Mucosa of rectum (tissue), 2 donors: ENCODE measurements around the gene HPSE2.

Experiments used
- H3K27ac ChIP-seq, 2 donors: one replicate each; pipeline ENCODE4 v1.7.0; 2013; ENCODE audit warnings: inconsistent platforms in 2 of 2, low read depth in 2 of 2, low read length in 2 of 2
- H3K27me3 ChIP-seq, 2 donors: one replicate each; pipeline ENCODE4 v1.7.0; 2013; ENCODE audit warnings: low read length in 2 of 2; ENCODE audit not compliant: control insufficient read depth in 2 of 2, insufficient read depth in 2 of 2
- H3K36me3 ChIP-seq, 2 donors: one replicate each; pipeline ENCODE4 v1.7.0; 2013; ENCODE audit warnings: low read length in 2 of 2; ENCODE audit not compliant: control insufficient read depth in 2 of 2, insufficient read depth in 2 of 2
- H3K4me1 ChIP-seq, 2 donors: one replicate each; pipeline ENCODE4 v1.7.0; 2013; ENCODE audit warnings: low read length in 2 of 2, mild to moderate bottlenecking in 1 of 2; ENCODE audit not compliant: control insufficient read depth in 2 of 2, insufficient read depth in 2 of 2
- H3K4me3 ChIP-seq, 2 donors: one replicate each; pipeline ENCODE4 v1.7.0; 2013; ENCODE audit warnings: low read length in 2 of 2
- H3K9ac ChIP-seq, 2 donors: one replicate each; pipeline ENCODE4 v1.7.0; 2013; ENCODE audit warnings: low read length in 2 of 2, low read depth in 1 of 2, mild to moderate bottlenecking in 1 of 2
- H3K9me3 ChIP-seq, 2 donors: one replicate each; pipeline ENCODE4 v1.7.0; 2013; ENCODE audit warnings: low read length in 2 of 2; ENCODE audit not compliant: control insufficient read depth in 2 of 2
- donor health status: healthy.
- donor health status: Normal muscosa, but diverticular disease.

HPSE2 gene

GRCh38 chr10:98445200-98445812 is 790.3 kb downstream of the HPSE2 start:
- Histone ChIP-seq H3K27me3 (no peaks in the 10 kb centered on the region), H3K9ac (peak overlapping the region in 1 of 2 donors; percentile 52), H3K9me3 (no peaks in the 10 kb centered on the region), H3K36me3 (peaks cover 27 to 30% of the 10 kb centered on the region in 2 donors), H3K27ac (no peak overlapping the region), H3K4me3 (peak overlapping the region; percentile 79 to 90), H3K4me1 (peaks cover 2 to 14% of the 10 kb centered on the region in 2 donors)

- Histone ChIP-seq H3K4me3 (no peak overlapping the region), H3K9ac (no peak overlapping the region), H3K9me3 (no peaks in the 10 kb centered on the region), H3K27ac (no peak overlapping the region), H3K4me1 (peaks cover 2 to 14% of the 10 kb centered on the region in 2 donors), H3K36me3 (peaks cover 32% of the 10 kb centered on the region in 2 donors), H3K27me3 (no peaks in the 10 kb centered on the region)
These were observed 791.2 kb downstream of the HPSE2 start for GRCh38 chr10:98444314-98445006.

DNA sequence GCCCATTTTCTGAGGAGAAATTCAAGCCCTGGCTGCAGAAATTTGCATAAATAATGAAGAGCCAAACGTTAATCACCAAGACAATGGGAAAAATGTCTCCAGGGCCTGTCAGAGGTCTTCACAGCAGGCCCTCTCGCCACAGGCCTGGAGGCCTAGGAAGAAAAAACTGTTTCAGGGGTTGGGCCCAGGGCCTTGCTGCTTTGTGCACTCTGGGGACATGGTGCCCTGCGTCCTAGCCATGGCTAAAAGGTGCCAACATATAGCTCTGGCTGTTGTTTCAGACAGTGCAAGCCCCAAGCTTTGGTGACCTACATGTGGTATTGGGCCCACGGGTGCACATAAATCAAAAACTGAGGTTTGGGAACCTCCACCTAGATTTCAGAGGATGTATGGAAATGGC is 796.9 kb downstream of the HPSE2 start:
- H3K27me3 ChIP-seq: no peaks in the 10 kb centered on the region
- H3K4me1 ChIP-seq: no peaks in the 10 kb centered on the region
- H3K9me3 ChIP-seq: no peaks in the 10 kb centered on the region
- no peak overlapping the region for H3K9ac ChIP-seq
- H3K36me3 ChIP-seq: peaks cover 39 to 54% of the 10 kb centered on the region in 2 donors
- H3K27ac ChIP-seq: no peak overlapping the region
- H3K4me3 ChIP-seq: no peak overlapping the region

- Histone ChIP-seq H3K27me3 (no peaks in the 10 kb centered on the region), H3K27ac (no peak overlapping the region), H3K9me3 (no peaks in the 10 kb centered on the region), H3K4me3 (no peak overlapping the region), H3K36me3 (peaks cover 34 to 54% of the 10 kb centered on the region in 2 donors), H3K4me1 (no peaks in the 10 kb centered on the region), H3K9ac (no peak overlapping the region)
These were observed 798.9 kb downstream of the HPSE2 start for GRCh38 chr10:98436704-98437103.

GRCh38 chr10:98435178-98435577 is 800.5 kb downstream of the HPSE2 start:
- peaks cover 43 to 66% of the 10 kb centered on the region in 2 donors for H3K36me3 ChIP-seq

GRCh38 chr10:98433881-98434732 is 801.5 kb downstream of the HPSE2 start:
- peaks cover 52 to 67% of the 10 kb centered on the region in 2 donors for H3K36me3 ChIP-seq
- no peaks in the 10 kb centered on the region for H3K27me3 ChIP-seq

More at GRCh38 chr10:98435178-98435577, 800.5 kb downstream of the HPSE2 start:
- no peak overlapping the region for H3K27ac ChIP-seq
- H3K4me3 ChIP-seq: no peak overlapping the region
- no peak overlapping the region for H3K9ac ChIP-seq
- H3K9me3 ChIP-seq: no peaks in the 10 kb centered on the region
- no peaks in the 10 kb centered on the region for H3K27me3 ChIP-seq
- H3K4me1 ChIP-seq: no peaks in the 10 kb centered on the region

DNA sequence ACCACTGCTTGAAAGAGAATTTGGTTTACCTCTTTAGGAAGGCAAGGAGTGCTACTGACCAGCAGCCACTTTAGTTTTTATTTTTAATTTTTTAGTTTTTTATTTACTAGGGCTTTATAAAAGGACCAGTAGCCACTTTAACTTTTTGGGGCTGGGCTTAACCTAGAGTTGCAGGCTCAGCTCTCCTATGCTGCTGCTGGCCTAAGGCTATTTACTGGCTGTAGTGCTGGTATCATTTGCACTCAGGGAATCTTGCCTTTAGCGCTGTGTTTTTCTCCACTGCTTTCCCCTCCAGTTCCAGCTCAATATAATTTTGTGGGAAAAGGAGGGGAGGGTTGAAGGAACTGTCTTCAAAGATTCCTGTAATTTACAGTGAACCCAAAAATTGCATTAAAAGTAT is 802.3 kb downstream of the HPSE2 start:
- Histone ChIP-seq H3K9me3 (no peaks in the 10 kb centered on the region), H3K4me3 (no peak overlapping the region), H3K36me3 (peaks cover 52 to 66% of the 10 kb centered on the region in 2 donors), H3K27ac (no peak overlapping the region), H3K4me1 (no peaks in the 10 kb centered on the region), H3K9ac (no peak overlapping the region), H3K27me3 (no peaks in the 10 kb centered on the region)

More at GRCh38 chr10:98433881-98434732, 801.5 kb downstream of the HPSE2 start:
- Histone ChIP-seq H3K27ac (no peak overlapping the region), H3K4me3 (no peak overlapping the region), H3K9ac (no peak overlapping the region), H3K9me3 (no peaks in the 10 kb centered on the region), H3K4me1 (no peaks in the 10 kb centered on the region)

DNA sequence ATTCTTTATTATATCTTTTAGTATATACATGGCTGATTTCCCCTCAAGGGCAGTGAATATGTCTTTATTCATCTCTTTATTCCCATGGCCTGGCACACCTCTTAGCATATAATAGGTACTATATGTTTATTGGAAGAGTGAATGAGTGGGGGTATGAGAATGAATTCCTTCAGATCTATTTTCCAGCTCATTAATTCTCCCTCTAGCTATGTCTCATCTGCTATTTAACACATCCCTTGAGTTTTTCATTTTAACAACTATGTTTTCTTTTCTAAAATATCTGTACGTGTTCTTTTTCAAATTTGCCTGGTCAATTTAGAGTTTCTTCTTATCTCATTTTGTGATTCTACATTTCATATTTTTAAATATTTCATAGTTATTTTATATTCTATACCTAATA is 803.3 kb downstream of the HPSE2 start:
- Histone ChIP-seq H3K4me3 (no peak overlapping the region), H3K27me3 (no peaks in the 10 kb centered on the region), H3K9ac (no peak overlapping the region), H3K36me3 (peaks cover 52 to 69% of the 10 kb centered on the region in 2 donors), H3K4me1 (no peaks in the 10 kb centered on the region), H3K27ac (no peak overlapping the region), H3K9me3 (no peaks in the 10 kb centered on the region)

DNA sequence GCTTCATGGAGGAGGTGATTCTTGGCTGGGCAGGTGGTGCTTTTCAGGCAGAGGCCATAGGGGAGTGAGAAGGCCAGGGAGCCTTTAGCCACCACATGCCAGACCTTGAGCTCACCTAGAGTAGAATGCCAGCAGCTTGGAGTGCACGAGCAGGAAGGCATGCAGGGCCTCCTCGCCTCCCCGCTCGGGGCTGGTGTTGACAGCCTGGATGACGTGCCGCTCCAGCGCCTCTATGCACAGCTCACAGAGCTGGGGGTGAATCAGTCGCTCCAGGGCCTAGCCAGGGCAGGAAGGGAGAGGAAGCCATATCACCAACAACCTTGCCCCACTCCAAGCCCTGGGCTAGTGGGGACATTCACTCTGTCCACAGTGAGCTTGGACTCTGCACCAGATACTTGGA is 804.6 kb downstream of the HPSE2 start:
- H3K4me3 ChIP-seq: no peak overlapping the region
- no peaks in the 10 kb centered on the region for H3K27me3 ChIP-seq
- H3K27ac ChIP-seq: no peak overlapping the region
- no peak overlapping the region for H3K9ac ChIP-seq
- no peaks in the 10 kb centered on the region for H3K9me3 ChIP-seq
- H3K36me3 ChIP-seq: peaks cover 57 to 75% of the 10 kb centered on the region in 2 donors
- H3K4me1 ChIP-seq: no peaks in the 10 kb centered on the region

- no peaks in the 10 kb centered on the region for H3K4me1 ChIP-seq
- H3K36me3 ChIP-seq: peaks cover 53 to 70% of the 10 kb centered on the region in 2 donors
- no peaks in the 10 kb centered on the region for H3K9me3 ChIP-seq
- no peak overlapping the region for H3K9ac ChIP-seq
- H3K4me3 ChIP-seq: no peak overlapping the region
- H3K27me3 ChIP-seq: no peaks in the 10 kb centered on the region
- H3K27ac ChIP-seq: no peak overlapping the region
These were observed 805.2 kb downstream of the HPSE2 start for GRCh38 chr10:98430427-98430826.
